ENCODE data around the gene SHROOM3. TPM values are rescaled to one million over a fixed set of nuclear protein-coding genes. Genes with fewer than 3 reads are reported as not detected.

The SHROOM3 gene
- total and polyA plus RNA-seq, 2 of the 13 experiments (the other 11 are each of a cell fraction or from before 2014, with no cell fraction given), result 0.01 TPM; not detected in 1

GRCh38 chr4:76435528-76436319 lies 695 bp downstream of the SHROOM3 start:
- TF ChIP-seq SMARCE1 (IDR thresholded peaks at IDR 0.05; ENCODE audit: borderline replicate concordance) (no peak), ZNF782 (CRISPR knock-in tag; IDR thresholded peaks at IDR 0.05; ENCODE audit: borderline replicate concordance) (no peak), PAF1 (CRISPR knock-in tag; IDR thresholded peaks at IDR 0.05) (no peak), ZNF557 (CRISPR knock-in tag; IDR thresholded peaks at IDR 0.05) (no peak), ZNF878 (CRISPR knock-in tag; IDR thresholded peaks at IDR 0.05) (no peak), ZNF839 (CRISPR knock-in tag; IDR thresholded peaks at IDR 0.05; ENCODE audit: borderline replicate concordance) (no peak), ZNF674 (CRISPR knock-in tag; IDR thresholded peaks at IDR 0.05; ENCODE audit: low read depth) (no peak), THYN1 (CRISPR knock-in tag; IDR thresholded peaks at IDR 0.05; ENCODE audit: borderline replicate concordance, low read depth) (no peak)
- POLR2A ChIA-PET, result no interaction called here
- Histone ChIP-seq H4K20me1 (ENCODE audit: insufficient read depth, low read length) (no peaks in the 10 kb centered on the region), H3K36me3 (replicated peaks in 1 of 2; ENCODE audit: control insufficient read depth in 1 of 2, insufficient read depth in 2 of 2, low read length in 2 of 2) (no peaks in the 10 kb centered on the region), H2AFZ (ENCODE audit: low read length) (no peak overlapping the region), H3K4me3 (replicated peaks in 1 of 3; ENCODE audit: insufficient read depth in 1 of 3, low read depth in 2 of 3, low read length in 3 of 3) (no peak overlapping the region), H3K27me3 (ENCODE audit: control insufficient read depth in 1 of 2, insufficient read depth in 2 of 2, low read length in 2 of 2) (no peaks in the 10 kb centered on the region), H3K27ac (ENCODE audit: extremely low read length, insufficient read depth, low read length) (no peak overlapping the region), H3K9me3 (ENCODE audit: low read length) (no peaks in the 10 kb centered on the region), H3K4me1 (ENCODE audit: insufficient read depth, low read length) (peaks cover under 1% of the 10 kb centered on the region; the same call in 1 of the 2 replicates), H3K4me2 (ENCODE audit: low read depth, low read length) (no peak overlapping the region), H3K79me2 (ENCODE audit: insufficient read depth, low read length) (no peaks in the 10 kb centered on the region), H3K9ac (ENCODE audit: insufficient read depth, low read depth, low read length) (no peak overlapping the region)
- DNase-seq (ENCODE audit: low spot score) (no peak), ATAC-seq (no peak), FAIRE-seq (no peak)
- WGBS (ENCODE audit: low lambda C conversion rate), result 53% methylated on average over 7 of the region's 7 CpGs
- in situ Hi-C loops (cut with HindIII; ENCODE audit: extremely low pct_ligation_motif_present, low pct_unique_long_range_greater_than_20kb) (no loop called here), intact Hi-C loops (cut with micrococcal nuclease; ENCODE audit: unreplicated experiment) (no loop called here)
- CTCF ChIA-PET (ENCODE audit: low intra/inter-chr PET ratio, low total read pairs), result no interaction called here
- BruUV-seq (replicated peaks), result no TSS peak

- Histone ChIP-seq H3K79me2 (ENCODE audit: insufficient read depth, low read length) (no peaks in the 10 kb centered on the region), H3K9ac (ENCODE audit: insufficient read depth, low read depth, low read length) (no peak overlapping the region), H4K20me1 (ENCODE audit: insufficient read depth, low read length) (no peaks in the 10 kb centered on the region), H3K27ac (ENCODE audit: extremely low read length, insufficient read depth, low read length) (no peak overlapping the region), H3K27me3 (ENCODE audit: control insufficient read depth in 1 of 2, insufficient read depth in 2 of 2, low read length in 2 of 2) (no peaks in the 10 kb centered on the region), H3K4me2 (ENCODE audit: low read depth, low read length) (no peak overlapping the region), H3K4me1 (ENCODE audit: insufficient read depth, low read length) (no peaks in the 10 kb centered on the region), H2AFZ (ENCODE audit: low read length) (no peak overlapping the region), H3K36me3 (replicated peaks in 1 of 2; ENCODE audit: control insufficient read depth in 1 of 2, insufficient read depth in 2 of 2, low read length in 2 of 2) (no peaks in the 10 kb centered on the region), H3K4me3 (replicated peaks in 1 of 3; ENCODE audit: insufficient read depth in 1 of 3, low read depth in 2 of 3, low read length in 3 of 3) (no peak overlapping the region), H3K9me3 (ENCODE audit: low read length) (no peaks in the 10 kb centered on the region)
- ATAC-seq (no peak), DNase-seq (ENCODE audit: low spot score) (no peak), FAIRE-seq (no peak)
- WGBS (ENCODE audit: low lambda C conversion rate), result 50% methylated on average over 2 of the region's 2 CpGs
- in situ Hi-C loops (cut with HindIII; ENCODE audit: extremely low pct_ligation_motif_present, low pct_unique_long_range_greater_than_20kb), result no loop called here
- POLR2A ChIA-PET, result no interaction called here
- TF ChIP-seq ZNF691 (CRISPR knock-in tag; IDR thresholded peaks at IDR 0.05; ENCODE audit: borderline replicate concordance, low read depth), result no peak
- no peak for TF ChIP-seq ZKSCAN8 (CRISPR knock-in tag; IDR thresholded peaks at IDR 0.05; ENCODE audit: borderline replicate concordance)
- CTCF ChIA-PET (ENCODE audit: low intra/inter-chr PET ratio, low total read pairs), result no interaction called here
- intact Hi-C loops (cut with micrococcal nuclease; ENCODE audit: unreplicated experiment), result no loop called here
- no TSS peak for BruUV-seq (replicated peaks)
These were observed 4.5 kb downstream of the SHROOM3 start for GRCh38 chr4:76439491-76439890.

Measured in HepG2 (cell line).